Activated CD4-positive, alpha-beta T cell treated with anti-CD3 and anti-CD28 coated beads, Interleukin-2, amount 50 U/mL, for 4 hours (primary cell): Measurements from ENCODE around the gene TFAP2D.

Source experiments
- DNase-seq, 2 experiments: peaks; one replicate each; pipeline ENCODE4 v3.0.0-alpha.2; 2020

Gene TFAP2D

GRCh38 chr6:50721978-50722377 is 8.7 kb downstream of the TFAP2D start:
- DNase-seq: no peak

GRCh38 chr6:50722829-50723554 is 9.7 kb downstream of the TFAP2D start:
- DNase-seq: no peak

GRCh38 chr6:50724381-50725124 is 11.2 kb downstream of the TFAP2D start:
- DNase-seq: no peak

GRCh38 chr6:50734488-50734887 is 21.2 kb downstream of the TFAP2D start:
- no peak for DNase-seq

- no peak for DNase-seq
Observed at GRCh38 chr6:50742161-50742560, 28.8 kb downstream of the TFAP2D start.

GRCh38 chr6:50744976-50745375 is 31.6 kb downstream of the TFAP2D start:
- no peak for DNase-seq

GRCh38 chr6:50762798-50763197 is 49.5 kb downstream of the TFAP2D start:
- no peak for DNase-seq

GRCh38 chr6:50778696-50779095 is 65.4 kb downstream of the TFAP2D start:
- DNase-seq: no peak

GRCh38 chr6:50780382-50780781 is 67.1 kb downstream of the TFAP2D start:
- no peak for DNase-seq

- no peak for DNase-seq
Observed at GRCh38 chr6:50785921-50786320, 72.6 kb downstream of the TFAP2D start.

GRCh38 chr6:50791900-50792508 is 78.7 kb downstream of the TFAP2D start:
- DNase-seq: no peak

- no peak for DNase-seq
Observed at GRCh38 chr6:50792771-50793170, 79.4 kb downstream of the TFAP2D start.

- DNase-seq: no peak
Observed at GRCh38 chr6:50795574-50795973, 82.2 kb downstream of the TFAP2D start.

- DNase-seq: no peak
Observed at GRCh38 chr6:50804283-50804682, 91.0 kb downstream of the TFAP2D start.

- DNase-seq: no peak
Observed at GRCh38 chr6:50807035-50807434, 93.7 kb downstream of the TFAP2D start.

GRCh38 chr6:50815436-50816114 is 102.2 kb downstream of the TFAP2D start:
- no peak for DNase-seq

- peak; percentile 6 to 22 for DNase-seq
Observed at GRCh38 chr6:50816115-50816675, 102.9 kb downstream of the TFAP2D start.

GRCh38 chr6:50816947-50817645 is 103.8 kb downstream of the TFAP2D start:
- no peak for DNase-seq

- DNase-seq: no peak
Observed at GRCh38 chr6:50817646-50817950, 104.3 kb downstream of the TFAP2D start.

GRCh38 chr6:50818020-50818419 is 104.7 kb downstream of the TFAP2D start:
- DNase-seq: no peak

- no peak for DNase-seq
Observed at GRCh38 chr6:50818673-50819072, 105.3 kb downstream of the TFAP2D start, which contains the start of gene TFAP2B. TSS of gene TFAP2B (plus strand) at chr6:50818871. CDS start at chr6:50818892, 21 bp downstream.

- DNase-seq: no peak
Observed at GRCh38 chr6:50819466-50819903, 106.2 kb downstream of the TFAP2D start.
